HG02763 (cell line): Measurements from ENCODE around the gene ABHD12.

ENCODE experiments used
- ATAC-seq: cut with Tn5 transposase; IDR thresholded peaks from one replicate; pipeline ENCODE4 v1.9.1; 2021; ENCODE audit warnings: mild to moderate bottlenecking, moderate library complexity; ENCODE audit not compliant: unreplicated experiment

ABHD12 gene

DNA sequence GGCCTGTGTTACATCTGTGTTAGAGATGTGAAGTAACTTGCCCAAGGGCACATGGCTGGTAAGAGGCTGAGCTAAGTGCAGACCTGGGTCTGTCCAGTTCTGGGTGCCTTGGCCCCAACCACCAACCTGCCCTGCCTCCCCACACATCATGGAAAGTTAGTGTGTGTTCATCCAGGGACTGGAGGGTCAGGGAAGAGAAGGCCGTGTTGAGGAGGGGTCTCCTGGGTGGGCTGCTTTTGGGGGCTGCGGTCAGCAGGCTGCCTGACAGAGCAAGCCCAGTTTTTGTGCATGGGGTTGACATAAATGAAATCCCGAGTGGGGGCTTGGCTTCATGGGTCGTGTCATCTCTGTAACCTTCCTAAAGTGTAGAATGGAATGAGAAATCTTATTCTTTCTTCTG lies 131.8 kb downstream of the ABHD12 start:
- ATAC-seq = no peak

GRCh38 chr20:25258476-25258805 lies 132.2 kb downstream of the ABHD12 start:
- no peak for ATAC-seq

DNA sequence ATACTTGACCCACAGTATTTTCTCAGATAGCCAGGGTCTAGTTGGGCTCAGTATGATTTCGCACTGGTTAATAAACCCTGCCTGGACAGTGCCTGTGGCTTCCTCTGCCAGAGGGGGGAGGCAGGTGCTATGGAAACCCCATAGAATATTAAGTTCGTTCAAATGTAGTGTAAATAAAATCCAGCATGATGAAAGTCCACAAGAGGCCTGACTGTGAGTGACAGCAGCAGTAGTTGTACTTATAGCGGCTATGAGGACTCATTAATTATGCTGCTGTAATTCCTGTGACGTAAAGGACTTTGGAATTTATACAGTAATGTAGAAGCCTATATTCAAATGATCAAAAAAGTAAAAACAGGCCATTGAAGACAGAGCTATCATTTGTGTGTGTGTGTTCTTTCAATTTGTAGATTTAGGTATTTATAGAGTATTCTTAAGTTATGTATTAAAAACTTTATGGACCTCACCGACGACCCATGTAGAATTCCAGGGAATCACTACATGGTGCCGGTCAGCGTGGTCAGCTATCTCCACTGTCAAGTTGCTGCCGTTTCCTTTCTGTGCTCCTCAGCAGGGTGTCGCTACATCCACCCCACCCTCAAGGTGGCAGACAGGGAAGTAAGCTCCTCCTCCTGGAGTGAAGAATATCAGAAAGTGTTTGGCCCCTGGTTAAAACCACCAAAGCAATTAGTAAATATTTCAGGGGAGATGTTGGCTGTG lies 132.7 kb downstream of the ABHD12 start:
- ATAC-seq = no peak

GRCh38 chr20:25257130-25257529 lies 133.5 kb downstream of the ABHD12 start:
- ATAC-seq = no peak

DNA sequence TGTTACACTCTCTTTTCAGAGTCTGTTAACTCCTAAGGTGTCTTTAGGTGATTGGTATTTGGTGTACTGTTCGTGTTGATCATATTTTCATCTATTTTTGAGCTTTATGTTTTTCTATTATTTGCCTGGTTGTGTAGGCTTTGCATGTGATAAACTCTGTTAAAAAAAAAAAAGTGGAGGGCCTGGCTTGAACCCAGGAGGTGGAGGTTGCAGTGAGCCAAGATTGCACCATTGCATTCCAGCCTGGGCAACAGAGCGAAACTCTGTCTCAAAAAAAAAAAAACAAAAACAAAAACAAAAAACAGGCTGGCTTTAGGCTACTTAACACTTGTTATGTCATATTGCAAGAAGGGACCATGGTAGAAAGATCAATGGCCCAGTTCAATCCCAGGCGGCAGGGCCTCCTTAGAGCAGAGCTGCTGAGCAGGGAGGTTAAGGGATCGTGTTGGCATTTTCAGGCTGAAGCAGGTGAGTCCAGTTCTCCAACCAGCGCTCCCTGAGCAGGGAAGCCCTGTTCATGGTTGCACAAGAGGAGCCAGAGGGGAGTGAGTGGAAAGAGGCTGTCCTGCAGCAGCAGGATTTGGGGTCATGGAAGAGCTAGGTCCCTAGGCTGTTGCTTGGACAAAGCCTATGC lies 134.3 kb downstream of the ABHD12 start:
- no peak for ATAC-seq

GRCh38 chr20:25254986-25255680 lies 135.5 kb downstream of the ABHD12 start:
- ATAC-seq = no peak

DNA sequence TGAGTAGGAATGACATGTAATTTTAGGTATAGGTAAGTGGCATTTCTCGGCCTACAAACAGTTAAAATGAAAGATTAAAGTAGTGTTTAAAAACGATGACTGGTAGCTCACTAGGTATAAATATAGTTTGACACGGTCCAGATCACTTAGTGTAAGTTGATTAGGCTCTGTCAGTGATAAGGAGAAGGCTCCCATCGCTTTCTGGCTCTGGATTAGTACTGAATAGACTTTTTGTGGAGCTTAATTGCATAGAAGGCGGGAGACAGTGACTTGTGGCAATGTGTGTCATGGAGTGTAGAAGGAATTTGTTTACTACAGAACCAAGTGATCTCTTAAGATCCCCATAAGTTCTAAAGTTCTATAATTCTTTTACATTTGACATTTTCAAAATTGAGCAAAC lies 136.1 kb downstream of the ABHD12 start:
- ATAC-seq = no peak

- ATAC-seq = no peak
Observed at GRCh38 chr20:25253606-25254275, 136.9 kb downstream of the ABHD12 start.

- ATAC-seq = no peak
Observed at GRCh38 chr20:25252686-25253421, 137.8 kb downstream of the ABHD12 start.

- ATAC-seq = no peak
Observed at GRCh38 chr20:25252230-25252651, 138.4 kb downstream of the ABHD12 start.

GRCh38 chr20:25251558-25251957 lies 139.1 kb downstream of the ABHD12 start:
- ATAC-seq = no peak

- no peak for ATAC-seq
Observed at GRCh38 chr20:25251019-25251418, 139.6 kb downstream of the ABHD12 start.

- ATAC-seq = no peak
Observed at GRCh38 chr20:25250508-25250907, 140.1 kb downstream of the ABHD12 start.
